Measurements from ENCODE around the gene ZGLP1.

ZGLP1 gene

DNA sequence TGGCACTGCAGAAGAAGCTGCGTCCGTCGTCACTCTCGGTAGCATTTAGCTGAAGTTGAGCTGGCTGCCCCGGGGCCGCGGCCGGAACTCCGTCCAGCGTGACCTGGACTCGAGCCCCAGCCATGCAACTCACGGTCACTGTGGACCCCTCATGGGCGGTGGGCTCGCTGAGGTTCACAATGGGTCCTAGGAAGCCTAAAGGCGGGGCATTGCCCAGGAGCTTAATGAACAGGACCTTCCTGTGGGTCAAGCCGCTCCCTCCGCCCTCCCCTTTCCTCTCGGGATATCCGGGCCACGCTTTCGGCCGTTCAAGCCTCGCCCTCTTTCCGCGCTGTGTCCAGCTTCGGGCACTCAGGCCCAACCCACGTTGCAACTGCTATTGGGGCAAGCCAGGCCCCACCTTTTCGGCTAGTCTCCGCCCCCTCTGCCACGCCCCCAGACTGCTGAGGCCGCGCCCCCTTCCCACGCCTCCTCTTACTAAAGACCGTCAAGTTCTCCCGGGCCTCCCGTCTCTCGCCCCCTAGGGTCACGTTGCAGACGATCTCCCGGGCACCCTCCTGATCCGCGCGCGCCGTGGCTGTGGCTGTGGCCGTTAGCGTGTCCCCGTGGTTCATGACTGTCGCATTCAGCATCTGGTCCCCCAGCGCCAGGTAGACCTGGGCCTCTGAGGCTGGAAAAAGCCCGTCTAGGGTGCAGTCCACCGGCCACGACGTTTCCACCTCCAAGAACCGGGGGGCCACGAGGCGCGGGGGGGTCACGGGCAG, 25.2 kb upstream of the ZGLP1 start:
- POLR2A ChIA-PET (ENCODE audit: low non-redundant PET) = interaction anchor here (1.2 kb wide), 1 partner anchor 45 kb away, joined by 5 read pairs; the partner anchor contains the start of gene ICAM5
- TF ChIP-seq, protein P1, sequence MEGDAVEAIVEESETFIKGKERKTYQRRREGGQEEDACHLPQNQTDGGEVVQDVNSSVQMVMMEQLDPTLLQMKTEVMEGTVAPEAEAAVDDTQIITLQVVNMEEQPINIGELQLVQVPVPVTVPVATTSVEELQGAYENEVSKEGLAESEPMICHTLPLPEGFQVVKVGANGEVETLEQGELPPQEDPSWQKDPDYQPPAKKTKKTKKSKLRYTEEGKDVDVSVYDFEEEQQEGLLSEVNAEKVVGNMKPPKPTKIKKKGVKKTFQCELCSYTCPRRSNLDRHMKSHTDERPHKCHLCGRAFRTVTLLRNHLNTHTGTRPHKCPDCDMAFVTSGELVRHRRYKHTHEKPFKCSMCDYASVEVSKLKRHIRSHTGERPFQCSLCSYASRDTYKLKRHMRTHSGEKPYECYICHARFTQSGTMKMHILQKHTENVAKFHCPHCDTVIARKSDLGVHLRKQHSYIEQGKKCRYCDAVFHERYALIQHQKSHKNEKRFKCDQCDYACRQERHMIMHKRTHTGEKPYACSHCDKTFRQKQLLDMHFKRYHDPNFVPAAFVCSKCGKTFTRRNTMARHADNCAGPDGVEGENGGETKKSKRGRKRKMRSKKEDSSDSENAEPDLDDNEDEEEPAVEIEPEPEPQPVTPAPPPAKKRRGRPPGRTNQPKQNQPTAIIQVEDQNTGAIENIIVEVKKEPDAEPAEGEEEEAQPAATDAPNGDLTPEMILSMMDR (conservative IDR thresholded peaks at IDR 0.05; ENCODE audit: low read depth) = peak; percentile 21
- peak; percentile 91 for DNase-seq (ENCODE audit: low spot score)
- H3K27ac ChIP-seq = peak overlapping the region; percentile 91
- CTCF ChIA-PET = interaction anchor here (0.6 kb wide), 1 partner anchor 116 kb away, joined by 4 read pairs; no protein-coding TSS in a partner anchor

DNA sequence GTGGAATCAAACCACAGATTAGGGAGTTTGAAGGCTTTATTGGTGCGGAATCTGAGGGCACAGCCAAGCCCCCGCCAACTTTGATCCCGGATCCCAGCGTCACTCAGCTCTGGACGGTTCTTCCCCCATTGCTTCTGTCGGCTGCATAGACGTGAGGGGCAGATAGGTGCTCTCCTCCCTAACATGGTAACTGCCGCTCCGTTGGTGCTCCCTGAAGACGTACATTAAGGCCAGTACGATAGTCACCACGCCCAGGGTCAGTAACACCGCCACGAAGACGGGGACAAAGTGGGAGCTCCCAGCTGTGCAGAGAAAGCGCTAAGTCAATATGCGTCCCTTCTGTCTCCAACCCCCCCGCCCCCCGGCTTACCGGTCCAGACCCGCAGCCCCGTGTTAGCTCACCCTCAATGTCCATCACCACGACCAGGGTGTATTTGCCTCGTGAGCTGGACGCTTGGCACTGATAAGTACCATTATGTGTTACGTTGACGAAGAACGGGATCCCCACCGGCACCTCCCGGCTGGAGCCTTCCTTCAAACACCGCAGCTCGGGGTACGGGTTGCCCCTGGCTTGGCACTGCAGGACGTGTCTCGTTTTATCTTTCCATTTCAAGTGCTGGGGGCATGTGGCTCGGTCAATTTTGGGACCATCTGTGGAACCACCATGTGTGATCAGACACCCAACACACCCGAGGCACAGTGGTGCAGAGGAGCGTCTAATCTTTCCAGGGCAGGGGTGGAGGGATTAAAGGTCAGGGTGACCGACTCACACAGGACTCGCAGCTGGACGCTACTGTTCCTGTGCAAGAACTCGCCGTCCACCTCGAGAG, 24.4 kb upstream of the ZGLP1 start:
- POLR2A ChIA-PET (ENCODE audit: low non-redundant PET) = interaction anchor here (0.5 to 1.2 kb wide), 3 partner anchors 19 to 74 kb away, joined by 5 to 10 read pairs (median 5); partner anchors contain the start of gene ICAM5
- DNase-seq (ENCODE audit: low spot score) = peak; percentile 34
- CTCF ChIA-PET = interaction anchor here (0.6 to 1.0 kb wide), 5 partner anchors 63 to 608 kb away, joined by 3 to 7 read pairs (median 3); partner anchors contain the start of gene ICAM1
- TF ChIP-seq, protein P1 (conservative IDR thresholded peaks at IDR 0.05; ENCODE audit: low read depth) = no peak
- H3K27ac ChIP-seq = peak overlapping the region; percentile 91

DNA sequence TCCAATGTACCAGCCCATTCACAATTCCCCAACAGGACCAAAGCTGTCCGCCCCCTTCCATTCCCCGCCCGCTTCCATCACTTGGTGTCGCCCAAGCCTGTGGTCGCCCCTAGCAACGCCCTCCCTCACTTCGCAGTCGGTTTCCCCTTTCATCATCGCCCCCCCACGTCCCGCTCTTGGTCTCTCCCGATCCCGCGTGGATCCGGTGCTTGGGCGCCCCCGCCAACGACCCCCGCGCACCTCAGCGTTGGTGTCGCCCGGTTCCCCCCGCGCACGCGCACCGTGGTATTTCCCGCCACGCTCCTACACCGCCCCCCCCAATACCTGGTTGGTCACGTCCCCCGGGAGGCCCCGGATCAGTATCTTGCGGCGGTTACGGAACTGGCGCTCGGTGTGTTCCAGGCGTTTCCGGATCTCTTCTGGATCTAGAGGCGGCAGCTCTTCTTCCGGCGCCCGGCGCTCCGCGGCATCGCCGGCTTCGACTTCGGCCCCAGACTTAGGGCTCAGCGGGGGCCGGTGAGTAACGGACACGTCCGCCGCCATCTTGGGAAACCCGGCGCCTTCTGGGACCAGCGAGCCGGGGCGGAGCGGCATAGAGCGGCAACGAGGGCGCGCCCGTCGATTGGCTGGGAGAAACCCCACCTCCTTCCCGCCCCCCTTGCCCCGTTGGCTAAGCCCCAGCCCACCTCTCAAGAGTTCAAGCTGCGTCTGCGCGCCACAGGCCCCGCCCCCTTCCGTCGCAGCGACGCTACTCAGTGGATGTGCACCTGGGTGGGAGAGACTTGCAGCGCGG, 23.5 kb upstream of the ZGLP1 start, which contains the start of gene RAVER1:
TSS of gene RAVER1 (minus strand) at position 565 of the 793 bp plus-strand sequence. CDS start at position 543, 22 bp downstream.
- POLR2A ChIA-PET (ENCODE audit: low non-redundant PET) = interaction anchor here (0.5 to 1.2 kb wide), 4 partner anchors 18 to 221 kb away, joined by 4 to 10 read pairs (median 5); partner anchors contain the start of genes ICAM5 and P2RY11
- DNase-seq (ENCODE audit: low spot score) = peak; percentile 99
- CTCF ChIA-PET = interaction anchor here (0.6 to 1.0 kb wide), 4 partner anchors 63 to 608 kb away, joined by 3 to 7 read pairs (median 3); partner anchors contain the start of gene ICAM1
- TF ChIP-seq, protein P1 (conservative IDR thresholded peaks at IDR 0.05; ENCODE audit: low read depth) = no peak
- peak within 1 kb of the TSS; percentile 91 for H3K27ac ChIP-seq

DNA sequence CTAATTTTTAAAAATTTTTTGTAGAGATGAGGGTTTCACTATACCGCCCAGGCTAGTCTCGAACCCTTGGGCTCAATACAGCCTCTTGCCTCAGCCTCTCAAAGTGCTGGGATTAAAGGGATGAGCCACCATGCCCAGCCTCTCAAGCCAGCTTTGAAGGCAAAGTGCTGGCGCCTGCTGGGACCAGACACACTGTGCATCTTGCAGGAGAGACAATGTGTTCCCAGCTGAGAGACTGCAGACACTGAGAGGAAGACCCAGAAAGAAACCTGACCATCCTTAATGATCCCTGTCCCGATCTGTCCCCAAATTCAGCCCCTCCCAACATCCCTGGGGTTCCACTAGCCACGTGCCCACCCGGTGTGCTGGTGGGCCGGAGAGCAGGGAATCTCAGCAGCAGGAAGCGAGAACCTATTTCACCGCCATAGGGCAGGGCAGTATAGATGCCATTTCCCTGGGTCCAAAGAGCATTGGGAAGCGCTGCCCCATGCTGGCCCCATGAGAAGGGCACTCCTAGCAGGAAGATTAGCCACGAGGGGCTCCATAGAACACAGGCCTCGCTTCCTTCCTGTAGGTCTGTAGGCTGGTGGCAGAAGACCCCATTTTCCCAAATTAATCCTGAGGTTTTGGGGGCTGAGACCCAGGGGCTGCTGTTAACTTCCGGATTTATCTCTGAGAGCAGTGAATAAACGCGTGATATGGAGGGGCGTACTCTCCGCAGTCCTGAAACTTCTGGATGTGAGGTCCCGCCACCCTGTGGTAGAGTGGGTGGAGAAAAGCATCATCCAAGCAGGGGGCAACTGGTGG, 22.7 kb upstream of the ZGLP1 start:
- ChIA-PET CTCF (interaction anchor here (0.5 to 1.0 kb wide), 3 partner anchors 35 to 63 kb away, joined by 3 to 6 read pairs (median 3); no protein-coding TSS in a partner anchor), POLR2A (ENCODE audit: low non-redundant PET) (no interaction called here)
- DNase-seq (ENCODE audit: low spot score) = no peak
- peak overlapping the region; percentile 91 for H3K27ac ChIP-seq
- TF ChIP-seq, protein P1 (conservative IDR thresholded peaks at IDR 0.05; ENCODE audit: low read depth) = no peak

DNA sequence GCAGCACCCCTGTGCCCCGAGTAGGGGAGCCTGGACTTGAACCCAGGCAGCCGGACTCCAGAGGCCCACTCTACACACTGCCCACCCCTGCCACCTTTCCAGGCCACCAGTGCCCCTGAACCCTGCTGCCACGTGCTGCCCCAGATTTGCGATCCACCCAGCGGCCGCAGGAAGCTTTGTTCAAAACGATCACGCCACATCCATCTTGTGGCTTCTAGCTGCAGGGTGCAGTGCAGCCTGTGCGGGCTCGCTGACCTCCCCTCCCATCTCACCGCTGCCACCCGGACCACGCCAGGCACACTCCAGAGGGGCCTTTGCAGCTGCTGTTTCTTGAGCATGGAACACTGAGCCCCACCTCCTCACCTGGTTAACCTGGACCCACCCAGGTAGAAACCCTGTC, 19.9 kb upstream of the ZGLP1 start:
- no peak for DNase-seq (ENCODE audit: low spot score)
- ChIA-PET POLR2A (ENCODE audit: low non-redundant PET) (no interaction called here), CTCF (no interaction called here)
- TF ChIP-seq, protein P1 (conservative IDR thresholded peaks at IDR 0.05; ENCODE audit: low read depth) = no peak
- H3K27ac ChIP-seq = no peak overlapping the region

Measured in RWPE1 (cell line).